Measurements from ENCODE around the gene RAD51B.

Gene RAD51B

GRCh38 chr14:67908052-67908754 lies 88.6 kb downstream of the RAD51B start:
- DNase-seq: no peak

- DNase-seq: no peak
Measured at GRCh38 chr14:67911562-67911961, 92.0 kb downstream of the RAD51B start.

GRCh38 chr14:67916430-67916829 lies 96.9 kb downstream of the RAD51B start:
- DNase-seq: no peak

GRCh38 chr14:67917006-67917405 lies 97.4 kb downstream of the RAD51B start:
- DNase-seq: no peak

- no peak for DNase-seq
Measured at GRCh38 chr14:67918838-67919237, 99.3 kb downstream of the RAD51B start.

- DNase-seq: no peak
Measured at GRCh38 chr14:67919259-67920032, 99.9 kb downstream of the RAD51B start.

GRCh38 chr14:67926821-67927220 lies 107.2 kb downstream of the RAD51B start:
- DNase-seq: no peak

- no peak for DNase-seq
Measured at GRCh38 chr14:67927244-67927643, 107.7 kb downstream of the RAD51B start.

GRCh38 chr14:67928375-67928774 lies 108.8 kb downstream of the RAD51B start:
- DNase-seq: no peak

- DNase-seq: no peak
Measured at GRCh38 chr14:67932708-67933246, 113.2 kb downstream of the RAD51B start.

GRCh38 chr14:67933266-67933665 lies 113.7 kb downstream of the RAD51B start:
- DNase-seq: no peak

GRCh38 chr14:67934087-67934486 lies 114.5 kb downstream of the RAD51B start:
- peak; percentile 81 to 88 for DNase-seq

- no peak for DNase-seq
Measured at GRCh38 chr14:67934862-67935261, 115.3 kb downstream of the RAD51B start.

GRCh38 chr14:67935371-67935770 lies 115.8 kb downstream of the RAD51B start:
- DNase-seq: no peak

- DNase-seq: no peak
Measured at GRCh38 chr14:67938071-67938470, 118.5 kb downstream of the RAD51B start.

GRCh38 chr14:67940486-67941455 lies 121.2 kb downstream of the RAD51B start:
- no peak for DNase-seq

- DNase-seq: no peak
Measured at GRCh38 chr14:67941456-67942018, 122.0 kb downstream of the RAD51B start.

GRCh38 chr14:67942080-67942710 lies 122.6 kb downstream of the RAD51B start:
- DNase-seq: no peak

GRCh38 chr14:67943947-67944346 lies 124.4 kb downstream of the RAD51B start:
- DNase-seq: peak; percentile 86 to 90

- DNase-seq: no peak
Measured at GRCh38 chr14:67944605-67945004, 125.0 kb downstream of the RAD51B start.

- no peak for DNase-seq
Measured at GRCh38 chr14:67949771-67950170, 130.2 kb downstream of the RAD51B start.

- no peak for DNase-seq
Measured at GRCh38 chr14:67950386-67950785, 130.8 kb downstream of the RAD51B start.
